H1 (cell line): ENCODE results near the gene TWIST2. TPM values are rescaled to one million over a fixed set of nuclear protein-coding genes. Genes with fewer than 3 reads are reported as not detected.

Source experiments
- CTCF ChIA-PET: fragments of 300-600 bp; sonication (Branson Sonifier 250); formaldehyde crosslinking; loops from one replicate; lab custom pipeline; 2021; ENCODE audit not compliant: partially characterized antibody; lab: Charles Lee
- POLR2A ChIA-PET: fragments of 300-600 bp; sonication (Branson Sonifier 250); formaldehyde crosslinking; loops from one replicate; lab custom pipeline; 2021; ENCODE audit warnings: inconsistent platforms; ENCODE audit not compliant: partially characterized antibody; lab: Charles Lee
- DNase-seq, 2 experiments: peaks; one replicate each; pipeline versions ENCODE4 v3.0.0 to v3.0.0-alpha.2; 2010 to 2022; ENCODE audit warnings: low spot score in 2 of 2, low read depth in 1 of 2, mixed read lengths in 1 of 2
- FAIRE-seq: peaks from 2 replicates; lab custom pipeline; 2011; peaks lifted over from hg19 to GRCh38; lab: Jason Lieb, UNC
- H2AFZ ChIP-seq: 2 replicates; pipeline ENCODE4 v1.8.1; 2012; ENCODE audit warnings: low read length, inconsistent platforms
- H2AK5ac ChIP-seq: 2 replicates; pipeline ENCODE4 v1.6.1; 2013; ENCODE audit warnings: low read depth, low read length
- H2BK120ac ChIP-seq: replicated peaks from 2 replicates; pipeline ENCODE3; 2013; ENCODE audit warnings: low read depth, low read length, inconsistent platforms
- H2BK12ac ChIP-seq: 2 replicates; pipeline ENCODE4 v1.6.1; 2013; ENCODE audit warnings: low read depth, low read length
- H2BK15ac ChIP-seq: 2 replicates; pipeline ENCODE4 v1.6.1; 2013; ENCODE audit warnings: low read length
- H2BK20ac ChIP-seq: 2 replicates; pipeline ENCODE4 v1.6.1; 2013; ENCODE audit warnings: low read length
- H2BK5ac ChIP-seq: 2 replicates; pipeline ENCODE4 v1.6.1; 2013; ENCODE audit warnings: low read depth, low read length
- H3K14ac ChIP-seq: 2 replicates; pipeline ENCODE4 v1.6.1; 2013; ENCODE audit warnings: inconsistent platforms; ENCODE audit not compliant: insufficient read length
- H3K18ac ChIP-seq: 2 replicates; pipeline ENCODE4 v1.6.1; 2013; ENCODE audit warnings: low read length; ENCODE audit errors: extremely low read depth
- H3K23ac ChIP-seq: 2 replicates; pipeline ENCODE4 v1.6.1; 2013; ENCODE audit warnings: inconsistent platforms; ENCODE audit not compliant: insufficient read length
- H3K23me2 ChIP-seq: 2 replicates; pipeline ENCODE4 v1.6.1; 2013; ENCODE audit warnings: low read depth, low read length
- H3K27ac ChIP-seq: 2 replicates; pipeline ENCODE4 v1.6.1; 2011; ENCODE audit warnings: low read depth, low read length, inconsistent platforms
- H3K27me3 ChIP-seq, 4 experiments: replicated peaks in 1 of 4; 1 replicate in 1 of 4; 2 replicates in 3 of 4; pipeline versions ENCODE4 v1.6.1 to v1.8.1; 2011 to 2013; ENCODE audit warnings: low read length in 3 of 4, mild to moderate bottlenecking in 3 of 4, inconsistent platforms in 2 of 4, mixed read lengths in 2 of 4, moderate library complexity in 1 of 4; ENCODE audit not compliant: control insufficient read depth in 3 of 4, insufficient read depth in 3 of 4; ENCODE audit errors: extremely low read depth in 1 of 4
- H3K36me3 ChIP-seq, 4 experiments: 2 replicates each; pipeline versions ENCODE4 v1.6.1 to v1.8.1; 2011 to 2013; ENCODE audit warnings: mild to moderate bottlenecking in 4 of 4, low read length in 3 of 4, moderate library complexity in 2 of 4, control low read depth in 1 of 4, inconsistent platforms in 1 of 4; ENCODE audit not compliant: insufficient read depth in 4 of 4, control insufficient read depth in 2 of 4
- H3K4ac ChIP-seq: replicated peaks from 2 replicates; pipeline ENCODE3; 2013; ENCODE audit warnings: low read length, low read depth, mixed read lengths, inconsistent platforms; ENCODE audit not compliant: insufficient read length
- H3K4me1 ChIP-seq, 4 experiments: replicated peaks in 1 of 4; 1 replicate in 1 of 4; 2 replicates in 3 of 4; pipeline versions ENCODE4 v1.6.1 to v1.8.1; 2011 to 2013; ENCODE audit warnings: low read length in 3 of 4, inconsistent platforms in 2 of 4, mixed read lengths in 1 of 4; ENCODE audit not compliant: insufficient read depth in 4 of 4, control insufficient read depth in 3 of 4
- H3K4me2 ChIP-seq, 2 experiments: 2 replicates each; pipeline versions ENCODE4 v1.6.1 to v1.8.1; 2011 to 2013; ENCODE audit warnings: low read depth in 2 of 2, low read length in 2 of 2, control low read depth in 1 of 2, inconsistent platforms in 1 of 2, mild to moderate bottlenecking in 1 of 2; ENCODE audit not compliant: insufficient read depth in 1 of 2
- H3K4me3 ChIP-seq, 4 experiments: fragments of 200-600, 300-600 bp in 1 of 4; sonication (generic), shearing (Covaris generic), sonication (Bioruptor Twin) in 1 of 4; 2 replicates each; pipeline versions ENCODE4 v1.5.1 to v1.8.1; 2011 to 2016; ENCODE audit warnings: low read length in 4 of 4, low read depth in 3 of 4, control low read depth in 2 of 4, inconsistent platforms in 2 of 4, mild to moderate bottlenecking in 2 of 4, mixed read lengths in 1 of 4, moderate library complexity in 1 of 4; ENCODE audit not compliant: insufficient read depth in 2 of 4; ENCODE audit errors: extremely low read depth in 1 of 4
- H3K56ac ChIP-seq: replicated peaks from 2 replicates; pipeline ENCODE3; 2013; ENCODE audit warnings: low read depth, mild to moderate bottlenecking, mixed read lengths, low read length, inconsistent platforms; ENCODE audit not compliant: insufficient read length
- H3K79me1 ChIP-seq: 2 replicates; pipeline ENCODE4 v1.6.1; 2013; ENCODE audit warnings: low read depth, low read length, control low read depth
- H3K79me2 ChIP-seq, 2 experiments: 2 replicates each; pipeline versions ENCODE4 v1.6.1 to v1.8.1; 2012 to 2013; ENCODE audit warnings: low read length in 2 of 2, mild to moderate bottlenecking in 2 of 2, inconsistent platforms in 1 of 2; ENCODE audit not compliant: insufficient read depth in 2 of 2, control insufficient read depth in 1 of 2
- H3K9ac ChIP-seq, 4 experiments: replicated peaks in 1 of 4; 1 replicate in 1 of 4; 2 replicates in 3 of 4; pipeline versions ENCODE4 v1.6.1 to v1.8.1; 2011 to 2013; ENCODE audit warnings: low read depth in 3 of 4, low read length in 3 of 4, control low read depth in 2 of 4, mild to moderate bottlenecking in 2 of 4, moderate library complexity in 2 of 4, inconsistent platforms in 1 of 4; ENCODE audit errors: extremely low read depth in 1 of 4
- H3K9me3 ChIP-seq, 2 experiments: 2 replicates each; pipeline versions ENCODE4 v1.6.1 to v1.8.1; 2012 to 2013; ENCODE audit warnings: mild to moderate bottlenecking in 2 of 2, moderate library complexity in 2 of 2, control low read depth in 1 of 2, inconsistent platforms in 1 of 2, low read depth in 1 of 2, low read length in 1 of 2, mixed read lengths in 1 of 2; ENCODE audit not compliant: insufficient read depth in 2 of 2
- H4K20me1 ChIP-seq, 2 experiments: replicated peaks in 1 of 2; 2 replicates each; pipeline versions ENCODE3 to v1.8.1; 2011 to 2013; ENCODE audit warnings: inconsistent platforms in 2 of 2, low read length in 2 of 2, mild to moderate bottlenecking in 1 of 2; ENCODE audit not compliant: insufficient read depth in 2 of 2, control insufficient read depth in 1 of 2
- H4K5ac ChIP-seq: 2 replicates; pipeline ENCODE4 v1.6.1; 2013; ENCODE audit warnings: low read length, low read depth, mixed read lengths, inconsistent platforms; ENCODE audit not compliant: insufficient read length
- H4K8ac ChIP-seq: 2 replicates; pipeline ENCODE4 v1.8.0; 2013; ENCODE audit warnings: mild to moderate bottlenecking, moderate library complexity, low read length, inconsistent platforms; ENCODE audit not compliant: insufficient read depth; ENCODE audit errors: extremely low read depth
- H4K91ac ChIP-seq: replicated peaks from 2 replicates; pipeline ENCODE3; 2013; ENCODE audit warnings: low read length, mixed read lengths, inconsistent platforms; ENCODE audit not compliant: insufficient read length
- BACH1 ChIP-seq: IDR thresholded peaks from 2 replicates; pipeline ENCODE4 v1.6.1; 2012; ENCODE audit warnings: low read length, improper control_type of control experiment
- FOSL1 ChIP-seq: IDR thresholded peaks from 2 replicates; pipeline ENCODE4 v1.6.1; 2011; ENCODE audit warnings: mild to moderate bottlenecking, low read depth, low read length, moderate library complexity; ENCODE audit not compliant: insufficient read depth
- SP1 ChIP-seq: IDR thresholded peaks from 2 replicates; pipeline ENCODE4 v1.6.1; 2011; ENCODE audit warnings: low read depth, low read length
- WGBS, 2 experiments: shearing (Covaris generic) in 1 of 2; methylation state at CpG; one replicate each; pipeline versions ENCODE4 v1.1.6 to v1.1.7; 2013 to 2015; ENCODE audit warnings: low lambda C conversion rate in 2 of 2, mixed read lengths in 2 of 2, inconsistent platforms in 1 of 2, low coverage in 1 of 2, missing lambda C conversion rate in 1 of 2; ENCODE audit not compliant: insufficient replicate concordance in 2 of 2, insufficient coverage in 1 of 2, insufficient read length in 1 of 2; ENCODE audit errors: extremely low coverage in 1 of 2, missing lambda C conversion rate in 1 of 2; 5-methylcytosine and 5-hydroxymethylcytosine counted together
- polyA plus RNA-seq, 7 experiments: library from polyadenylated mRNA; depleted of rRNA in 3 of 7; stranded (reverse) in 5 of 7; unstranded in 2 of 7; fragments of >200 nt in 5 of 7; fragments of 200-250 nt in 2 of 7; gene quantifications; 1 replicate in 5 of 7; 2 replicates in 1 of 7; 4 replicates in 1 of 7; pipeline versions ENCODE4 v1.2.1 to v1.2.3, GENCODE V29; 2011 to 2013; ENCODE audit warnings: missing spikeins in 2 of 7, mixed read lengths in 2 of 7
- total RNA-seq: library from RNA; stranded (reverse); fragmentation: NEBNext Ultra II Directional; extraction: Animal tissue kit (Norgen Biotek cat#: 25700); gene quantifications from 2 replicates; pipeline ENCODE4 v1.2.1, GENCODE V29; 2021

TWIST2 gene
- total and polyA plus RNA-seq, 2 of the 8 experiments (the other 6 are each of a cell fraction or from before 2014, with no cell fraction given): 2.6 to 4.3 TPM

DNA sequence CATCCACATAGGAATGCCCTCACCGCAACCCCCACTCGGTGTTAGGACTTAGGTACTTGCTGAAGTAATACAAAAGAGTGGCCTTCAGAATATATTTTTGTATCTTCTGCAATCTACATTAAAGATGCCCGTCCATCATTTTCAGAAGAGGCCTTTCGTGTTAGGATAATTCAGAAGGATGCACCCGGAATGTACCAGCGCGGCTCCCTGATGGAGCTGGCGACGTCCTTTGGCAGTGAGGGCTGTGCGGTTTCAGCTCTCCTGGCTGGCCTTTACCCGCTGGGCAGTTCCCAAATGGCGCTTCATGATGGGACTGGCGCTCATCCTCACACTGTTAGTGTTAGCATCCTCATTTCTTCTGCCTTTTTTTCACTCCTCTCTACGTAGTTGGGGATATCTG lies 15.3 kb downstream of the TWIST2 start:
- Histone ChIP-seq H2AK5ac (no peak overlapping the region), H2AFZ (no peak overlapping the region), H2BK120ac (no peak overlapping the region), H3K79me1 (no peaks in the 10 kb centered on the region), H3K14ac (no peak overlapping the region), H3K23me2 (no peaks in the 10 kb centered on the region)
- TF ChIP-seq BACH1 (no peak), SP1 (no peak), FOSL1 (no peak)
- TF ChIP-seq, all 59 proteins: peak for 0
- Histone ChIP-seq H3K18ac (no peak overlapping the region), H3K4ac (no peak overlapping the region), H2BK12ac (no peak overlapping the region; the same call in 1 of the 2 replicates), H4K5ac (no peak overlapping the region), H3K23ac (no peak overlapping the region), H2BK5ac (no peak overlapping the region), H3K56ac (no peak overlapping the region), H3K4me2 (no peak overlapping the region), H3K36me3 (no peaks in the 10 kb centered on the region), H3K4me1 (peaks cover 4 to 15% (median 11%) of the 10 kb centered on the region in 4 experiments), H2BK15ac (no peak overlapping the region), H3K27me3 (no peaks in the 10 kb centered on the region; a peak in 3 of 7 replicates), H3K9ac (no peak overlapping the region), H4K8ac (no peak overlapping the region), H3K79me2 (no peaks in the 10 kb centered on the region), H2BK20ac (no peak overlapping the region), H3K4me3 (no peak overlapping the region), H3K9me3 (no peaks in the 10 kb centered on the region), H4K91ac (no peak overlapping the region), H4K20me1 (no peaks in the 10 kb centered on the region), H3K27ac (no peak overlapping the region)
- FAIRE-seq (no peak), DNase-seq (no peak)
- WGBS, 2 experiments: 94% methylated on average over 14 of the region's 14 CpGs; no CpG with 5 or more reads in 1 of the 2 experiments
- CTCF ChIA-PET: no interaction called here
- POLR2A ChIA-PET: no interaction called here
